H1 (cell line): ENCODE measurements around the gene RNPEPL1. TPM values are rescaled to one million over a fixed set of nuclear protein-coding genes. Genes with fewer than 3 reads are reported as not detected.

Experiments used
- CTCF ChIA-PET: fragments of 300-600 bp; sonication (Branson Sonifier 250); formaldehyde crosslinking; loops from one replicate; lab custom pipeline; 2021; ENCODE audit not compliant: partially characterized antibody; lab: Charles Lee
- POLR2A ChIA-PET: fragments of 300-600 bp; sonication (Branson Sonifier 250); formaldehyde crosslinking; loops from one replicate; lab custom pipeline; 2021; ENCODE audit warnings: inconsistent platforms; ENCODE audit not compliant: partially characterized antibody; lab: Charles Lee
- DNase-seq, 2 experiments: peaks; one replicate each; pipeline versions ENCODE4 v3.0.0 to v3.0.0-alpha.2; 2010 to 2022; ENCODE audit warnings: low spot score in 2 of 2, low read depth in 1 of 2, mixed read lengths in 1 of 2
- FAIRE-seq: peaks from 2 replicates; lab custom pipeline; 2011; peaks lifted over from hg19 to GRCh38; lab: Jason Lieb, UNC
- H2AFZ ChIP-seq: 2 replicates; pipeline ENCODE4 v1.8.1; 2012; ENCODE audit warnings: low read length, inconsistent platforms
- H2AK5ac ChIP-seq: 2 replicates; pipeline ENCODE4 v1.6.1; 2013; ENCODE audit warnings: low read depth, low read length
- H2BK120ac ChIP-seq: replicated peaks from 2 replicates; pipeline ENCODE3; 2013; ENCODE audit warnings: low read depth, low read length, inconsistent platforms
- H2BK12ac ChIP-seq: 2 replicates; pipeline ENCODE4 v1.6.1; 2013; ENCODE audit warnings: low read depth, low read length
- H2BK15ac ChIP-seq: 2 replicates; pipeline ENCODE4 v1.6.1; 2013; ENCODE audit warnings: low read length
- H2BK20ac ChIP-seq: 2 replicates; pipeline ENCODE4 v1.6.1; 2013; ENCODE audit warnings: low read length
- H2BK5ac ChIP-seq: 2 replicates; pipeline ENCODE4 v1.6.1; 2013; ENCODE audit warnings: low read depth, low read length
- H3K14ac ChIP-seq: 2 replicates; pipeline ENCODE4 v1.6.1; 2013; ENCODE audit warnings: inconsistent platforms; ENCODE audit not compliant: insufficient read length
- H3K18ac ChIP-seq: 2 replicates; pipeline ENCODE4 v1.6.1; 2013; ENCODE audit warnings: low read length; ENCODE audit errors: extremely low read depth
- H3K23ac ChIP-seq: 2 replicates; pipeline ENCODE4 v1.6.1; 2013; ENCODE audit warnings: inconsistent platforms; ENCODE audit not compliant: insufficient read length
- H3K23me2 ChIP-seq: 2 replicates; pipeline ENCODE4 v1.6.1; 2013; ENCODE audit warnings: low read depth, low read length
- H3K27ac ChIP-seq: 2 replicates; pipeline ENCODE4 v1.6.1; 2011; ENCODE audit warnings: low read depth, low read length, inconsistent platforms
- H3K27me3 ChIP-seq, 4 experiments: replicated peaks in 1 of 4; 1 replicate in 1 of 4; 2 replicates in 3 of 4; pipeline versions ENCODE4 v1.6.1 to v1.8.1; 2011 to 2013; ENCODE audit warnings: low read length in 3 of 4, mild to moderate bottlenecking in 3 of 4, inconsistent platforms in 2 of 4, mixed read lengths in 2 of 4, moderate library complexity in 1 of 4; ENCODE audit not compliant: control insufficient read depth in 3 of 4, insufficient read depth in 3 of 4; ENCODE audit errors: extremely low read depth in 1 of 4
- H3K36me3 ChIP-seq, 4 experiments: 2 replicates each; pipeline versions ENCODE4 v1.6.1 to v1.8.1; 2011 to 2013; ENCODE audit warnings: mild to moderate bottlenecking in 4 of 4, low read length in 3 of 4, moderate library complexity in 2 of 4, control low read depth in 1 of 4, inconsistent platforms in 1 of 4; ENCODE audit not compliant: insufficient read depth in 4 of 4, control insufficient read depth in 2 of 4
- H3K4ac ChIP-seq: replicated peaks from 2 replicates; pipeline ENCODE3; 2013; ENCODE audit warnings: low read length, low read depth, mixed read lengths, inconsistent platforms; ENCODE audit not compliant: insufficient read length
- H3K4me1 ChIP-seq, 4 experiments: replicated peaks in 1 of 4; 1 replicate in 1 of 4; 2 replicates in 3 of 4; pipeline versions ENCODE4 v1.6.1 to v1.8.1; 2011 to 2013; ENCODE audit warnings: low read length in 3 of 4, inconsistent platforms in 2 of 4, mixed read lengths in 1 of 4; ENCODE audit not compliant: insufficient read depth in 4 of 4, control insufficient read depth in 3 of 4
- H3K4me2 ChIP-seq, 2 experiments: 2 replicates each; pipeline versions ENCODE4 v1.6.1 to v1.8.1; 2011 to 2013; ENCODE audit warnings: low read depth in 2 of 2, low read length in 2 of 2, control low read depth in 1 of 2, inconsistent platforms in 1 of 2, mild to moderate bottlenecking in 1 of 2; ENCODE audit not compliant: insufficient read depth in 1 of 2
- H3K4me3 ChIP-seq, 4 experiments: fragments of 200-600, 300-600 bp in 1 of 4; sonication (generic), shearing (Covaris generic), sonication (Bioruptor Twin) in 1 of 4; 2 replicates each; pipeline versions ENCODE4 v1.5.1 to v1.8.1; 2011 to 2016; ENCODE audit warnings: low read length in 4 of 4, low read depth in 3 of 4, control low read depth in 2 of 4, inconsistent platforms in 2 of 4, mild to moderate bottlenecking in 2 of 4, mixed read lengths in 1 of 4, moderate library complexity in 1 of 4; ENCODE audit not compliant: insufficient read depth in 2 of 4; ENCODE audit errors: extremely low read depth in 1 of 4
- H3K56ac ChIP-seq: replicated peaks from 2 replicates; pipeline ENCODE3; 2013; ENCODE audit warnings: low read depth, mild to moderate bottlenecking, mixed read lengths, low read length, inconsistent platforms; ENCODE audit not compliant: insufficient read length
- H3K79me1 ChIP-seq: 2 replicates; pipeline ENCODE4 v1.6.1; 2013; ENCODE audit warnings: low read depth, low read length, control low read depth
- H3K79me2 ChIP-seq, 2 experiments: 2 replicates each; pipeline versions ENCODE4 v1.6.1 to v1.8.1; 2012 to 2013; ENCODE audit warnings: low read length in 2 of 2, mild to moderate bottlenecking in 2 of 2, inconsistent platforms in 1 of 2; ENCODE audit not compliant: insufficient read depth in 2 of 2, control insufficient read depth in 1 of 2
- H3K9ac ChIP-seq, 4 experiments: replicated peaks in 1 of 4; 1 replicate in 1 of 4; 2 replicates in 3 of 4; pipeline versions ENCODE4 v1.6.1 to v1.8.1; 2011 to 2013; ENCODE audit warnings: low read depth in 3 of 4, low read length in 3 of 4, control low read depth in 2 of 4, mild to moderate bottlenecking in 2 of 4, moderate library complexity in 2 of 4, inconsistent platforms in 1 of 4; ENCODE audit errors: extremely low read depth in 1 of 4
- H3K9me3 ChIP-seq, 2 experiments: 2 replicates each; pipeline versions ENCODE4 v1.6.1 to v1.8.1; 2012 to 2013; ENCODE audit warnings: mild to moderate bottlenecking in 2 of 2, moderate library complexity in 2 of 2, control low read depth in 1 of 2, inconsistent platforms in 1 of 2, low read depth in 1 of 2, low read length in 1 of 2, mixed read lengths in 1 of 2; ENCODE audit not compliant: insufficient read depth in 2 of 2
- H4K20me1 ChIP-seq, 2 experiments: replicated peaks in 1 of 2; 2 replicates each; pipeline versions ENCODE3 to v1.8.1; 2011 to 2013; ENCODE audit warnings: inconsistent platforms in 2 of 2, low read length in 2 of 2, mild to moderate bottlenecking in 1 of 2; ENCODE audit not compliant: insufficient read depth in 2 of 2, control insufficient read depth in 1 of 2
- H4K5ac ChIP-seq: 2 replicates; pipeline ENCODE4 v1.6.1; 2013; ENCODE audit warnings: low read length, low read depth, mixed read lengths, inconsistent platforms; ENCODE audit not compliant: insufficient read length
- H4K8ac ChIP-seq: 2 replicates; pipeline ENCODE4 v1.8.0; 2013; ENCODE audit warnings: mild to moderate bottlenecking, moderate library complexity, low read length, inconsistent platforms; ENCODE audit not compliant: insufficient read depth; ENCODE audit errors: extremely low read depth
- H4K91ac ChIP-seq: replicated peaks from 2 replicates; pipeline ENCODE3; 2013; ENCODE audit warnings: low read length, mixed read lengths, inconsistent platforms; ENCODE audit not compliant: insufficient read length
- CBX5 ChIP-seq: fragments of 300-800, 300-1000 bp; sonication (generic); IDR thresholded peaks from 2 replicates; pipeline ENCODE4 v1.7.1; 2016; ENCODE audit warnings: antibody characterized with exemption, low read length, low read depth
- POLR2A ChIP-seq, 2 experiments: IDR thresholded peaks; 1 replicate in 1 of 2; 2 replicates in 1 of 2; pipeline ENCODE4 v1.6.1; 2011; ENCODE audit warnings: low read depth in 2 of 2, low read length in 2 of 2, mild to moderate bottlenecking in 2 of 2; ENCODE audit errors: control extremely low read depth in 1 of 2
- SP1 ChIP-seq: IDR thresholded peaks from 2 replicates; pipeline ENCODE4 v1.6.1; 2011; ENCODE audit warnings: low read depth, low read length
- YY1 ChIP-seq: IDR thresholded peaks from 2 replicates; pipeline ENCODE4 v1.6.1; 2011; ENCODE audit warnings: low read depth, mild to moderate bottlenecking, low read length
- WGBS, 2 experiments: shearing (Covaris generic) in 1 of 2; methylation state at CpG; one replicate each; pipeline versions ENCODE4 v1.1.6 to v1.1.7; 2013 to 2015; ENCODE audit warnings: low lambda C conversion rate in 2 of 2, mixed read lengths in 2 of 2, inconsistent platforms in 1 of 2, low coverage in 1 of 2, missing lambda C conversion rate in 1 of 2; ENCODE audit not compliant: insufficient replicate concordance in 2 of 2, insufficient coverage in 1 of 2, insufficient read length in 1 of 2; ENCODE audit errors: extremely low coverage in 1 of 2, missing lambda C conversion rate in 1 of 2; 5-methylcytosine and 5-hydroxymethylcytosine counted together
- polyA plus RNA-seq, 7 experiments: library from polyadenylated mRNA; depleted of rRNA in 3 of 7; stranded (reverse) in 5 of 7; unstranded in 2 of 7; fragments of >200 nt in 5 of 7; fragments of 200-250 nt in 2 of 7; gene quantifications; 1 replicate in 5 of 7; 2 replicates in 1 of 7; 4 replicates in 1 of 7; pipeline versions ENCODE4 v1.2.1 to v1.2.3, GENCODE V29; 2011 to 2013; ENCODE audit warnings: missing spikeins in 2 of 7, mixed read lengths in 2 of 7
- total RNA-seq: library from RNA; stranded (reverse); fragmentation: NEBNext Ultra II Directional; extraction: Animal tissue kit (Norgen Biotek cat#: 25700); gene quantifications from 2 replicates; pipeline ENCODE4 v1.2.1, GENCODE V29; 2021
- TF ChIP-seq, protein P1 (sequence below): IDR thresholded peaks from 2 replicates; pipeline ENCODE4 v1.6.1; 2012; ENCODE audit warnings: low read length, inconsistent platforms

RNPEPL1 gene
- total and polyA plus RNA-seq, 2 of the 8 experiments (the other 6 are each of a cell fraction or from before 2014, with no cell fraction given), result 9.0 to 11.3 TPM

DNA sequence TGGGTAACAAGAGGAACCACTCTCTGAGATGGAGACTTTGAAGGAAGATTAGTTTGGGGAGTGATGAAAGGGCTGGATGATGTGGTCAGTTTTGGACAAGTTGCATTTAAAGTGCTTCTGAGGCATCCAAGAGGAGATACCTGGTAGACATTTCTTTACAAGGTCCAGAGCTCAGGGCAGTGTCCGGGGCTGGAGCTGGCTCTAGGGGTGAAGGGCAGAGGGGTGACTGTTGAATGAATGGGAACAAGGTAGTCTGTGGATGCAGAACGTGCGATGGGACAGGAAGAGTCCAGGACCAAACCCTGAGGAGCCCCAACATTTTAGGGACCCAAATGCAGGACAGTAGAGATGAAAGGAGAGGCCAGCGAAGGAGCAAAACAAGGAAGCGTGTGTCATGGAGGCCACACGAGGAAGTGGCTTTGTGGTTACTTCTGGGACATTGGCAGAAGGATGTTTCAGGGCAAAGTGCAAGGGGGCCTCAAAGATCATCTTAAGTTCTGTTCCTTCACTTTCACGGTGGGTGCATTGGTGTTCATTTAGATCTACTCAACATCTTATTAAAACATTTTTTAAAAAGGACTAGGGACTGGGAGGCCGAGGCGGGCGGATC is 43.4 kb downstream of the RNPEPL1 start:
- H4K20me1 ChIP-seq, result no peaks in the 10 kb centered on the region
- H3K4me3 ChIP-seq, result no peak overlapping the region
- H4K8ac ChIP-seq, result no peak overlapping the region
- H3K36me3 ChIP-seq, result no peaks in the 10 kb centered on the region
- no peaks in the 10 kb centered on the region for H3K79me1 ChIP-seq
- no peak overlapping the region for H4K5ac ChIP-seq
- H2BK120ac ChIP-seq, result no peak overlapping the region
- H3K9me3 ChIP-seq, result peaks cover 18 to 30% of the 10 kb centered on the region in 2 experiments
- no peak overlapping the region for H2AFZ ChIP-seq
- H3K4me2 ChIP-seq, result no peak overlapping the region
- no peak overlapping the region for H2BK20ac ChIP-seq
- no peak overlapping the region for H3K23ac ChIP-seq
- H2BK12ac ChIP-seq, result no peak overlapping the region
- H3K23me2 ChIP-seq, result peaks cover 9% of the 10 kb centered on the region; the same call in 1 of the 2 replicates
- H2AK5ac ChIP-seq, result no peak overlapping the region
- CTCF ChIA-PET, result interaction anchor here (0.7 to 0.8 kb wide), 2 partner anchors 9 to 11 kb away, joined by 3 to 4 read pairs; no protein-coding TSS in a partner anchor
- H3K4ac ChIP-seq, result no peak overlapping the region
- no peaks in the 10 kb centered on the region for H3K79me2 ChIP-seq
- H3K18ac ChIP-seq, result no peak overlapping the region
- FAIRE-seq (no peak), DNase-seq (no peak)
- H3K56ac ChIP-seq, result no peak overlapping the region
- H4K91ac ChIP-seq, result no peak overlapping the region
- H3K4me1 ChIP-seq, result no peaks in the 10 kb centered on the region
- H3K14ac ChIP-seq, result no peak overlapping the region
- H2BK15ac ChIP-seq, result no peak overlapping the region
- POLR2A ChIA-PET, result no interaction called here
- H3K27me3 ChIP-seq, result no peaks in the 10 kb centered on the region
- no peak overlapping the region for H3K9ac ChIP-seq
- H3K27ac ChIP-seq, result no peak overlapping the region
- no peak for TF ChIP-seq YY1
- no peak for TF ChIP-seq SP1
- TF ChIP-seq, protein P1, sequence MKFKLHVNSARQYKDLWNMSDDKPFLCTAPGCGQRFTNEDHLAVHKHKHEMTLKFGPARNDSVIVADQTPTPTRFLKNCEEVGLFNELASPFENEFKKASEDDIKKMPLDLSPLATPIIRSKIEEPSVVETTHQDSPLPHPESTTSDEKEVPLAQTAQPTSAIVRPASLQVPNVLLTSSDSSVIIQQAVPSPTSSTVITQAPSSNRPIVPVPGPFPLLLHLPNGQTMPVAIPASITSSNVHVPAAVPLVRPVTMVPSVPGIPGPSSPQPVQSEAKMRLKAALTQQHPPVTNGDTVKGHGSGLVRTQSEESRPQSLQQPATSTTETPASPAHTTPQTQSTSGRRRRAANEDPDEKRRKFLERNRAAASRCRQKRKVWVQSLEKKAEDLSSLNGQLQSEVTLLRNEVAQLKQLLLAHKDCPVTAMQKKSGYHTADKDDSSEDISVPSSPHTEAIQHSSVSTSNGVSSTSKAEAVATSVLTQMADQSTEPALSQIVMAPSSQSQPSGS, result no peak
- TF ChIP-seq CBX5, result no peak
- no peak for TF ChIP-seq POLR2A (IDR thresholded peaks at IDR 0.05; ENCODE audit: control extremely low read depth in 1 of 2, low read depth in 2 of 2, low read length in 2 of 2)
- no peak overlapping the region for H2BK5ac ChIP-seq
- WGBS, 2 experiments, result 90% methylated on average over 10 of the region's 10 CpGs; no CpG with 5 or more reads in 1 of the 2 experiments
